SKM-1 treated with dmso at 0.1 percent for 144 hours (cell line): Measurements from ENCODE around the gene ADI1.
"Not testable (repeated sequence)": the region's sequence is repeated elsewhere in the genome, so short reads cannot be mapped to it uniquely, and the experiment has no call there.

ENCODE experiments used
- DNase-seq: peaks from one replicate; lab custom pipeline; 2025; ENCODE audit not compliant: unreplicated experiment; lab: John Stamatoyannopoulos, UW

Gene ADI1

GRCh38 chr2:3529316-3530025 is 10.1 kb upstream of the ADI1 start:
- no peak for DNase-seq

DNA sequence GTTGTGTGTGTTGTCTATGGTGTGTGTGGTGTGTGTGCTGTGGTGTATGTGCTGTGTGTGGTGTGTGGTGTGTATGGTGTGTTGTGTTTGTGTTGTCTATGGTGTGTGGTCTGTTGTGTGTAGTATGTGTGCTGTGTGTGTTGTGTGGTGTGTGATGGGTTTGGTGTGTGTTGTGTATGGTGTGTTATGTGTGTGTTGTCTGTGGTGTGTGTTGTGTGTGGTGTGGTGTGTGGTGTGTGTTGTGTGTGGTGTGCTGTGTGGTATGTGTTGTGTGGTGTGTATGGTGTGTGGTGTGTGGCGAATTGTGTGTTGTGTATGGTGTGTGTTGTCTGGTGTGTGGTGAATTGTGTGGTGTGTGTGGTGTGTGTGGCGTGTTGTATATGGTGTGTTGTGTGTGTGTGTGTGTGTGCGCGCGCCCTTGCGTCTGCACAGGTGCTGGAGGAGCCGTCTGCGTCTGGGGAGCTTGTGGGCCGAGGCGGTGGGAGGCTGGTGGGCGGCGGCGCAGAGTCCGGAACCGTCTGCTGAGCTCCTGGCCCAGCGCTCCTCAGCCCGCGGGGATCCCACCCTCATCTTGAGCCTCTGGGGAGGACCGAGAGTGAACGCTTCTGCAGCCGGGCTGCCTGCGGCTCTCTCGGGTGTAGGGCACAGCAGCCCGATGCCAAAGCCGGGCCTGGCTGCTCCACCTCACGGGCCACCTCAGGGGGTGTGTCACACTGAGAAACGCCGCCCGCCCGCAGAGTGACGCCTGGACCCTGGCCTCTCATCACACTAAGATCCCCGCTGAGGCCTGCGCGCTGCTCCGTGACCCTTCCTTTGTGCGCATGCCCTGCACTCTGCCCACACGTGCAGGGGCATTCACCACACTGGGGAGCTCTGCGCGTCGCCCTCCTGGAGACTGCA is 8.8 kb upstream of the ADI1 start:
- DNase-seq, result no peak

DNA sequence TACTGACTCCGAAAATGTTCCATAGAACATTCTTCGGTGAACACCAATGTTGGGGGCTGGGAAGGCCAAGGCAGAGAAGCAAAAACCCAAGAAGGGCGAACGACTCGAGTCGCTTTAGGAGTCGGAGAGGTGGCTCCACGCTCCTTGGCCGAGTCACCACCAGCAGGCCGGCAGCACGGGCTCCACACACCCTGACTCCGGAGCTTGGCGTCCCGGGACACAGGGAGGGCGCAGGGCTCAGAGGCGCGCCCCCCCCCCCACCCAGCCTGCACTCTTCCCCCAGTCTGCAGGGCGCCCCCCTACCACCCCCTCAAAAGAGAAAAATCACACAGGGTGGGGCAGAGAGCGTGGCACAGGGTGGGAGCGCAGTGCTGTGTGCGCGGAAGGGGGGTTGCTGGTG is 7.5 kb upstream of the ADI1 start:
- DNase-seq, result no peak

GRCh38 chr2:3523551-3524041 is 4.3 kb upstream of the ADI1 start:
- no peak for DNase-seq

DNA sequence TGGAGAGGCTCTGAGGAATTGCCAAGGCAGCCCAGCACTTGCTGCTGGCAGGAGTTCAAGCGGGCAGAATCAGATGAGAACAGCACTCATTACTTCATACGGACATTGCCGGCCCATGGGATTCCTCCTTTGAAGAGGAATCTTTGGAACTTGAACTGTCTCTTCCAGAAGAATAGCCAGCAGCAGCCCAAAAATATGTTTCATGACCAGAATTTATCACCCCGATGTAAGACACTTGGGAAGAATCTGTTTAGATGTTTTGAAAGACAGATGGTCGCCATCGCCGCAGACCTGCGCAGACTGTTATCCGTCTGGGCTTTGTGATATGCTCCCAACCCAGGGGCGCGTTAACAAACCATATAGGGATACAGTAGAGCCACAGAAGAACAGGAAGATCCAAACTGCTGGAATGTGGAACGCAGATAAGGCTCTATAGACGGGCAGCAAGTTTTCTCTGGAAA is 3.7 kb upstream of the ADI1 start:
- DNase-seq, result no peak

GRCh38 chr2:3520591-3520990 is 1.3 kb upstream of the ADI1 start:
- no peak for DNase-seq

GRCh38 chr2:3518496-3519254 is 656 bp downstream of the ADI1 start:
- DNase-seq, result peak; percentile 88

DNA sequence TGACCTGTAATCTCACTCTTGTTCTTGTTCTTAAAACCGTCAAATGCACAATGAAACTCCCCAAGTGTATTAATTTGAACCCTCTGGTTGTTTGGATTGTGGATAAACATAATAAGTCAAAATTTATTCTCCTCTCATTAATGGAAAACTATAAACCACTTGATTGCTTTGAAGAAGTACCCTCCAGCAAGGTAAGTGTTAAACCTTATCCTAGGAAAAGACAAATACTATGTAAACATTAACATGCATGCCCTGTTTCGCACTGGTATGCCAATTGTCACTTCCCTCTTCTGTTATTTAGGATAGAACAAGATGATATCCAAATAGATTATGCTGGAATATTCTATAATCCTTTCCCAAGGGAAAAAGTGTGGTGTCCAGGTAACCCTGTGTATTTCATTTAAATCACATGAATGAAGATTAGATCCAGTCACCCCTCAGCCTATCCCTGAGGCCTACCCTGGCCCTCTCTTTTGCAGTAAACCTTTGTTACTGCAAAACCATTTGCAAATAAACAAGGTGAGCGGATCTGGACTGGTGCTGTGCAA is 1.3 kb downstream of the ADI1 start:
- no peak for DNase-seq

DNA sequence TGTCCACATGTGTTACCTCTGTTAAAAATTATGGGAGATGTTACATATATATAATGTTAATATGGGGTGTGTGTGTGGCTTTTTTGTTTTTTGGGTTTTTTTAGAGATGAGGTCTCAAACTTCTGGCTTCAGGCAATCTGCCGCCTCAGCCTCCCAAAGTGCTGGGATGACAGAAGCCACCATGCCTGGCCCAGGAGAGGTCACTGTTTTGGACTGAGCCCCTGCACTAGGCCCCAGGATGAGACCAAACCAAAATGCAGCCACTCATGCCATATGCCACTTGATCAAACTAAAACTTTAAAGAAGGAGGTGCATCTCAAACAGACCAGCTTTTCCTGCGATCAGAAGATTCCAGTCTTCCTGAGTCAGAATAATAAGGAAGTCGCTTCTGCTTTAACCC is 2.5 kb downstream of the ADI1 start:
- no peak for DNase-seq

- not testable (repeated sequence) for DNase-seq
Observed at GRCh38 chr2:3515438-3515837, 3.9 kb downstream of the ADI1 start.

GRCh38 chr2:3513026-3513810 is 6.1 kb downstream of the ADI1 start:
- no peak for DNase-seq

DNA sequence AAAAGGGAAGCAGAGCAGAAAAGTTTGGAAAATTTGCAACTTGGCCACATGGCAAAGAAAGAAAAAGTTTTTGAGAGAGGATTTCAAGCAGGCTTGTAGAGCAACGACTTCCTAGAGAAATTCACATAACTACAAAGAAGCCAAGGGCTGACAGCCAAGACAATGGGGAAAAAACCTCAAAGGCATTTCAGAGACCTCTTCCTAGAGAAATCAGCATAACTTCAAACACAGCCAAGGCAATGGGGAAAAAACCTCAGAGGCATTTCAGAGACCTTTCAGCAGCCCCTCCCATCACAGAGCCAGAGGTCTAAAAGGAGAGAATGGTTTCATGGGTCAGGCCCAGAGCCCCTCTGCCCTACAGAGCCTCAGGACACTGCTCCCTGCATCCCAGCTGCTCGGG is 7.2 kb downstream of the ADI1 start:
- no peak for DNase-seq

DNA sequence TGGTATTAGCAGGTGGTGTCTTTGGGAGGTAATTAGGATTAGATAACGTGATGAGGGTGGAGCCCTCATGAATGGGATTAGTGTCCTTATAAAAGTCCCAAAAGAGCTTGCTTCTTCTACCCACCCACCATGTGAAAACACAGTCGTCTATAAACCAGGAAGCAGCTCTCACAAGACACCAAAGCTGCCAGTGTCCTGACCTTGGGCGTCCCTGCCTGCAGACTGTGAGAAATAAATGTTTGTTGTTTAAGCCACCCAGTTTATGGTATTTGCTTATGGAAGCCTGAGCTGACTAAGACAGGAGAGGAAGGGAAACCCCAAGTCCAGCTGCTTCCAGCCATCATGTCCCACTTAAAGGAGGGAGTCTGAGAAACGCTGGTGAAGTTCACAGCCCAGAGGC is 13.6 kb downstream of the ADI1 start:
- DNase-seq, result no peak

DNA sequence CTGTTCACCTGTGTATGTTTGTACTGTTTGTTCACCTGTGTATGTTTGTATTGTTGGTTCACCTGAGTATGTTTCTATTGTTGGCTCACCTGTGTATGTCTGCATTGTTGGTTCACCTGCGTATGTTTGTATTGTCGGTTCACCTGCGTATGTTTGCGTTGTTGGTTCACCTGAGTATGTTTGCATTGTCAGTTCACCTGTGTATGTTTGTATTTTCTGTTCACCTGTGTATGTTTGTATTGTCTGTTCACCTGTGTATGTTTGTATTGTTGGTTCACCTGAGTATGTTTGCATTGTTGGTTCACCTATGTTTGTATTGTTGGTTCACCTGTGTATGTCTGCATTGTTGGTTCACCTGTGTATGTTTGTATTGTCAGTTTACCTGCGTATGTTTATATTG is 14.6 kb downstream of the ADI1 start:
- DNase-seq, result no peak

GRCh38 chr2:3503483-3503882 is 15.8 kb downstream of the ADI1 start:
- no peak for DNase-seq

DNA sequence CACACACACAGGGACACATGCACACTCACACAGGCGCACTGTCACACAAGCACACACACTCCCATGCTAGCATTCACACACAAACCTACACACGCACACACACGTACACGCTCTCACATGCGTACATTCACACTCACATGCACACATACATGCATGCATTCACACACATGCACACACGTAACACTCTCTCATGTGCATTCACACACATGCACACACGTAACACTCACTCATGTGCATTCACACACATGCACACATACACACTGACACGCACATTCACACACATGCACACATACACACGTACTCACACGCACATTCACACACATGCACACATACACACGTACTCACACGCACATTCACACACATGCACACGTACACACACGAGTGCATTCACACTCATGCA is 16.3 kb downstream of the ADI1 start:
- DNase-seq, result no peak

DNA sequence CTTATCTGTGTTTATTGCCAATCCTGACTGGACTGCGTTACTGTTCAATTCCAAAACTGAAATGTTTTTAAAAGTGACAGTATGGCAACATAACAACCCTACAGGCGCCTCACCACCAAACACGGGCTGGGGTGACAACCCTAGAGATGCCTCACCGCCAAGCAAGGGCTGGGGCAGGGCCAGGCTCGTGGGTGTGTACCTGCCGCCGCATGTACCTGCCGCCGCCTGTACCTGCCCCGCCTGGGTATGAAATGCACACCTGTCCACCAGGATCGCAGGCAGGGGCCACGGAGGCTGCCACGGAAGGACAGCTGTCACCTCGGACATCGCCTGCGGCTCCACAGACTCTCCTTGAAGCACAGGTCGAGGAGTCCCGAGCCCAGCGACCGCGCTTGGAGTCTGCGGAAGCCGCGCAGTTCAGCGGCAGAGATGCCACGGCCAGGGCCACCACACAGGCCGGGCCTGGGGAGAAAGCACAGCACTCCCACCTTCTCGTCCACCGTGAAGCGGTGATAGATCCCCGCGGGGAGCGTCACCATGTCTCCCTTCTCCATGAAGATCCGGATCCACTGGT is 18.9 kb downstream of the ADI1 start:
- DNase-seq, result no peak

- DNase-seq, result no peak
Observed at GRCh38 chr2:3498783-3499394, 20.4 kb downstream of the ADI1 start.

GRCh38 chr2:3496708-3497080 is 22.6 kb downstream of the ADI1 start:
- not testable (repeated sequence) for DNase-seq
